ENCODE results near the gene HSPD1.

Gene HSPD1

GRCh38 chr2:197453123-197453913, 46.3 kb downstream of the HSPD1 start, which contains the start of gene COQ10B (continued):
- TF ChIP-seq ZNF133 (tag by site-specific recombination; IDR thresholded peaks at IDR 0.05) = no peak
- TF ChIP-seq MYNN (tag by site-specific recombination; IDR thresholded peaks at IDR 0.05; ENCODE audit: borderline replicate concordance) = no peak
- TF ChIP-seq ZNF610 (tag by site-specific recombination; IDR thresholded peaks at IDR 0.05; ENCODE audit: borderline replicate concordance) = peak; percentile 62; the same call in 1 of the 2 replicates
- TF ChIP-seq, protein P1, sequence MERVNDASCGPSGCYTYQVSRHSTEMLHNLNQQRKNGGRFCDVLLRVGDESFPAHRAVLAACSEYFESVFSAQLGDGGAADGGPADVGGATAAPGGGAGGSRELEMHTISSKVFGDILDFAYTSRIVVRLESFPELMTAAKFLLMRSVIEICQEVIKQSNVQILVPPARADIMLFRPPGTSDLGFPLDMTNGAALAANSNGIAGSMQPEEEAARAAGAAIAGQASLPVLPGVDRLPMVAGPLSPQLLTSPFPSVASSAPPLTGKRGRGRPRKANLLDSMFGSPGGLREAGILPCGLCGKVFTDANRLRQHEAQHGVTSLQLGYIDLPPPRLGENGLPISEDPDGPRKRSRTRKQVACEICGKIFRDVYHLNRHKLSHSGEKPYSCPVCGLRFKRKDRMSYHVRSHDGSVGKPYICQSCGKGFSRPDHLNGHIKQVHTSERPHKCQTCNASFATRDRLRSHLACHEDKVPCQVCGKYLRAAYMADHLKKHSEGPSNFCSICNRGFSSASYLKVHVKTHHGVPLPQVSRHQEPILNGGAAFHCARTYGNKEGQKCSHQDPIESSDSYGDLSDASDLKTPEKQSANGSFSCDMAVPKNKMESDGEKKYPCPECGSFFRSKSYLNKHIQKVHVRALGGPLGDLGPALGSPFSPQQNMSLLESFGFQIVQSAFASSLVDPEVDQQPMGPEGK (tag by site-specific recombination; IDR thresholded peaks at IDR 0.05) = peak; percentile 94
- TF ChIP-seq SALL2 (tag by site-specific recombination; IDR thresholded peaks at IDR 0.05; ENCODE audit: borderline replicate concordance) = no peak
- TF ChIP-seq ZNF433 (tag by site-specific recombination; IDR thresholded peaks at IDR 0.05; ENCODE audit: low read depth) = no peak
- TF ChIP-seq KLF8 (tag by site-specific recombination; IDR thresholded peaks at IDR 0.05) = peak; percentile 51
- TF ChIP-seq GLIS1 (tag by site-specific recombination; IDR thresholded peaks at IDR 0.05) = peak; percentile 57
- no peak for TF ChIP-seq ZNF596 (tag by site-specific recombination; IDR thresholded peaks at IDR 0.05)
- peak; percentile 65 for TF ChIP-seq ZBTB17 (tag by site-specific recombination; IDR thresholded peaks at IDR 0.05)
- TF ChIP-seq ZNF426 (tag by site-specific recombination; IDR thresholded peaks at IDR 0.05) = no peak
- TF ChIP-seq ZNF362 (tag by site-specific recombination; IDR thresholded peaks at IDR 0.05) = peak; percentile 81
- TF ChIP-seq HOXC10 (CRISPR knock-in tag; IDR thresholded peaks at IDR 0.05) = 0 out of 2 replicates have a peak, but pooled peaks have one; percentile 78
- no peak for TF ChIP-seq SCRT2 (tag by site-specific recombination; IDR thresholded peaks at IDR 0.05)
- no peak for TF ChIP-seq TRIM28 (IDR thresholded peaks at IDR 0.05; ENCODE audit: borderline replicate concordance, low read length)
- 0 out of 2 replicates have a peak, but pooled peaks have one; percentile 12 for TF ChIP-seq ZBTB6 (tag by site-specific recombination; IDR thresholded peaks at IDR 0.05)
- no peak for TF ChIP-seq ZBTB1 (tag by site-specific recombination; IDR thresholded peaks at IDR 0.05)
- TF ChIP-seq ZNF416 (tag by site-specific recombination; IDR thresholded peaks at IDR 0.05) = no peak
- TF ChIP-seq, protein P2, sequence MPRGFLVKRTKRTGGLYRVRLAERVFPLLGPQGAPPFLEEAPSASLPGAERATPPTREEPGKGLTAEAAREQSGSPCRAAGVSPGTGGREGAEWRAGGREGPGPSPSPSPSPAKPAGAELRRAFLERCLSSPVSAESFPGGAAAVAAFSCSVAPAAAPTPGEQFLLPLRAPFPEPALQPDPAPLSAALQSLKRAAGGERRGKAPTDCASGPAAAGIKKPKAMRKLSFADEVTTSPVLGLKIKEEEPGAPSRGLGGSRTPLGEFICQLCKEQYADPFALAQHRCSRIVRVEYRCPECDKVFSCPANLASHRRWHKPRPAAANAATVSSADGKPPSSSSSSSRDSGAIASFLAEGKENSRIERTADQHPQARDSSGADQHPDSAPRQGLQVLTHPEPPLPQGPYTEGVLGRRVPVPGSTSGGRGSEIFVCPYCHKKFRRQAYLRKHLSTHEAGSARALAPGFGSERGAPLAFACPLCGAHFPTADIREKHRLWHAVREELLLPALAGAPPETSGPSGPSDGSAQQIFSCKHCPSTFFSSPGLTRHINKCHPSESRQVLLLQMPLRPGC (tag by site-specific recombination; IDR thresholded peaks at IDR 0.05) = peak; percentile 58; the same call in 1 of the 2 replicates
- TF ChIP-seq ZEB2 (tag by site-specific recombination; IDR thresholded peaks at IDR 0.05) = peak; percentile 93
- TF ChIP-seq ZNF341 (tag by site-specific recombination; IDR thresholded peaks at IDR 0.05; ENCODE audit: low read depth) = no peak; the same call in 1 of the 2 replicates
- TF ChIP-seq ZNF660 (tag by site-specific recombination; IDR thresholded peaks at IDR 0.05) = peak; percentile 57; the same call in 1 of the 2 replicates
- no peak for TF ChIP-seq ZNF473 (tag by site-specific recombination; IDR thresholded peaks at IDR 0.05)
- TF ChIP-seq ZNF555 (tag by site-specific recombination; conservative IDR thresholded peaks at IDR 0.05) = no peak
- TF ChIP-seq ZNF404 (tag by site-specific recombination; IDR thresholded peaks at IDR 0.05) = no peak
- TF ChIP-seq, protein P3, sequence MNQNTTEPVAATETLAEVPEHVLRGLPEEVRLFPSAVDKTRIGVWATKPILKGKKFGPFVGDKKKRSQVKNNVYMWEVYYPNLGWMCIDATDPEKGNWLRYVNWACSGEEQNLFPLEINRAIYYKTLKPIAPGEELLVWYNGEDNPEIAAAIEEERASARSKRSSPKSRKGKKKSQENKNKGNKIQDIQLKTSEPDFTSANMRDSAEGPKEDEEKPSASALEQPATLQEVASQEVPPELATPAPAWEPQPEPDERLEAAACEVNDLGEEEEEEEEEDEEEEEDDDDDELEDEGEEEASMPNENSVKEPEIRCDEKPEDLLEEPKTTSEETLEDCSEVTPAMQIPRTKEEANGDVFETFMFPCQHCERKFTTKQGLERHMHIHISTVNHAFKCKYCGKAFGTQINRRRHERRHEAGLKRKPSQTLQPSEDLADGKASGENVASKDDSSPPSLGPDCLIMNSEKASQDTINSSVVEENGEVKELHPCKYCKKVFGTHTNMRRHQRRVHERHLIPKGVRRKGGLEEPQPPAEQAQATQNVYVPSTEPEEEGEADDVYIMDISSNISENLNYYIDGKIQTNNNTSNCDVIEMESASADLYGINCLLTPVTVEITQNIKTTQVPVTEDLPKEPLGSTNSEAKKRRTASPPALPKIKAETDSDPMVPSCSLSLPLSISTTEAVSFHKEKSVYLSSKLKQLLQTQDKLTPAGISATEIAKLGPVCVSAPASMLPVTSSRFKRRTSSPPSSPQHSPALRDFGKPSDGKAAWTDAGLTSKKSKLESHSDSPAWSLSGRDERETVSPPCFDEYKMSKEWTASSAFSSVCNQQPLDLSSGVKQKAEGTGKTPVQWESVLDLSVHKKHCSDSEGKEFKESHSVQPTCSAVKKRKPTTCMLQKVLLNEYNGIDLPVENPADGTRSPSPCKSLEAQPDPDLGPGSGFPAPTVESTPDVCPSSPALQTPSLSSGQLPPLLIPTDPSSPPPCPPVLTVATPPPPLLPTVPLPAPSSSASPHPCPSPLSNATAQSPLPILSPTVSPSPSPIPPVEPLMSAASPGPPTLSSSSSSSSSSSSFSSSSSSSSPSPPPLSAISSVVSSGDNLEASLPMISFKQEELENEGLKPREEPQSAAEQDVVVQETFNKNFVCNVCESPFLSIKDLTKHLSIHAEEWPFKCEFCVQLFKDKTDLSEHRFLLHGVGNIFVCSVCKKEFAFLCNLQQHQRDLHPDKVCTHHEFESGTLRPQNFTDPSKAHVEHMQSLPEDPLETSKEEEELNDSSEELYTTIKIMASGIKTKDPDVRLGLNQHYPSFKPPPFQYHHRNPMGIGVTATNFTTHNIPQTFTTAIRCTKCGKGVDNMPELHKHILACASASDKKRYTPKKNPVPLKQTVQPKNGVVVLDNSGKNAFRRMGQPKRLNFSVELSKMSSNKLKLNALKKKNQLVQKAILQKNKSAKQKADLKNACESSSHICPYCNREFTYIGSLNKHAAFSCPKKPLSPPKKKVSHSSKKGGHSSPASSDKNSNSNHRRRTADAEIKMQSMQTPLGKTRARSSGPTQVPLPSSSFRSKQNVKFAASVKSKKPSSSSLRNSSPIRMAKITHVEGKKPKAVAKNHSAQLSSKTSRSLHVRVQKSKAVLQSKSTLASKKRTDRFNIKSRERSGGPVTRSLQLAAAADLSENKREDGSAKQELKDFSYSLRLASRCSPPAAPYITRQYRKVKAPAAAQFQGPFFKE (tag by site-specific recombination; IDR thresholded peaks at IDR 0.05; ENCODE audit: borderline replicate concordance) = no peak
